ENCODE measurements around the gene AGBL1. TPM values are rescaled to one million over a fixed set of nuclear protein-coding genes. Genes with fewer than 3 reads are reported as not detected.

Gene AGBL1
- total RNA-seq, 1 donor: not detected

- TF ChIP-seq, protein P1, sequence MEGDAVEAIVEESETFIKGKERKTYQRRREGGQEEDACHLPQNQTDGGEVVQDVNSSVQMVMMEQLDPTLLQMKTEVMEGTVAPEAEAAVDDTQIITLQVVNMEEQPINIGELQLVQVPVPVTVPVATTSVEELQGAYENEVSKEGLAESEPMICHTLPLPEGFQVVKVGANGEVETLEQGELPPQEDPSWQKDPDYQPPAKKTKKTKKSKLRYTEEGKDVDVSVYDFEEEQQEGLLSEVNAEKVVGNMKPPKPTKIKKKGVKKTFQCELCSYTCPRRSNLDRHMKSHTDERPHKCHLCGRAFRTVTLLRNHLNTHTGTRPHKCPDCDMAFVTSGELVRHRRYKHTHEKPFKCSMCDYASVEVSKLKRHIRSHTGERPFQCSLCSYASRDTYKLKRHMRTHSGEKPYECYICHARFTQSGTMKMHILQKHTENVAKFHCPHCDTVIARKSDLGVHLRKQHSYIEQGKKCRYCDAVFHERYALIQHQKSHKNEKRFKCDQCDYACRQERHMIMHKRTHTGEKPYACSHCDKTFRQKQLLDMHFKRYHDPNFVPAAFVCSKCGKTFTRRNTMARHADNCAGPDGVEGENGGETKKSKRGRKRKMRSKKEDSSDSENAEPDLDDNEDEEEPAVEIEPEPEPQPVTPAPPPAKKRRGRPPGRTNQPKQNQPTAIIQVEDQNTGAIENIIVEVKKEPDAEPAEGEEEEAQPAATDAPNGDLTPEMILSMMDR (IDR thresholded peaks at IDR 0.05; ENCODE audit: insufficient read depth, low read length): no peak
- no peak overlapping the region for H3K4me3 ChIP-seq (ENCODE audit: low read depth, low read length)
- no peak for DNase-seq (ENCODE audit: low read depth)
Observed at GRCh38 chr15:86255247-86255646, 175.6 kb downstream of the AGBL1 start.

DNA sequence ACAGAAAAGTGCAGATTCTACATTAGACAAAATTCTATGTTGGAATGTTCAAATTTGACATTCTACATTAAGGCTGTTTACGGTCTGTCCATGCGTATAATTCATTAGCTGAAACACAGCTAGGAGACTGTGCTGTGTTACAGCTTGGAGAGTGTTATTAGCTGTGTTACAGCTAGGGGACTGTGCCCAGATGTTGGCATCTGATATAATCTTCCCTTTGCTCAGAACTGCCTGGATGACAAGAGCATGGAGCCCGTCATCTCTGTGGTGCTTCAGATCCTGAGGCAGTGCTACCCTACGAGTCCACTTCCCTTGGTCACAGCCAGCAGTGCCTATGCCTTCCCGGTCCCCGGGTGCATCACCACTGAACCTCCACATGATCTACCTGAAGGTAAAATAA is 177.0 kb downstream of the AGBL1 start:
- H3K4me3 ChIP-seq (ENCODE audit: low read depth, low read length): no peak overlapping the region
- DNase-seq (ENCODE audit: low read depth): no peak
- TF ChIP-seq, protein P1 (IDR thresholded peaks at IDR 0.05; ENCODE audit: insufficient read depth, low read length): no peak

DNA sequence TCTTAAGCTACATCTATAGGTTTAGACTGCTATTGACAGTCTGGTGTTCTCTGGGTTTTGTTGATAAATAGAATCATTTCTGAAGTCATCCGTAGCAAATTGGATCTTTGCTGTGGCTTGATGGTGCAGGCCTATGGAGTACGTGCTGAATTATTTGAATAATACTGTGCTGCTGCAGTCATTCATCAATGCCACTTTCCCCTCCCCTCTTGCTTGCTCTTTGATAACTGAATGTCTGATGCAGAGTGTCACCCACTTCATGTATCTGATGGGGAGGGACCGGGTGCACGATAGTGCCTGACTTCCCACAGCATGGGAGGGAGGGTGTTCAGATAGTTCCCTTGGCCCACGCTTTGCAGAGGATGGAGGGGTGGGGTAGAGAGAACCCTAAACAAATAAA is 179.9 kb downstream of the AGBL1 start:
- H3K4me3 ChIP-seq (ENCODE audit: low read depth, low read length): no peak overlapping the region
- TF ChIP-seq, protein P1 (IDR thresholded peaks at IDR 0.05; ENCODE audit: insufficient read depth, low read length): no peak
- DNase-seq (ENCODE audit: low read depth): no peak

- no peak for DNase-seq (ENCODE audit: low read depth)
- TF ChIP-seq, protein P1 (IDR thresholded peaks at IDR 0.05; ENCODE audit: insufficient read depth, low read length): no peak
Observed at GRCh38 chr15:86263230-86263629, 183.6 kb downstream of the AGBL1 start.

GRCh38 chr15:86266896-86267484 is 187.3 kb downstream of the AGBL1 start:
- TF ChIP-seq, protein P1 (IDR thresholded peaks at IDR 0.05; ENCODE audit: insufficient read depth, low read length): no peak
- no peak overlapping the region for H3K4me3 ChIP-seq (ENCODE audit: low read depth, low read length)
- DNase-seq (ENCODE audit: low read depth): no peak

More at GRCh38 chr15:86263230-86263629, 183.6 kb downstream of the AGBL1 start:
- no peak overlapping the region for H3K4me3 ChIP-seq (ENCODE audit: low read depth, low read length)

DNA sequence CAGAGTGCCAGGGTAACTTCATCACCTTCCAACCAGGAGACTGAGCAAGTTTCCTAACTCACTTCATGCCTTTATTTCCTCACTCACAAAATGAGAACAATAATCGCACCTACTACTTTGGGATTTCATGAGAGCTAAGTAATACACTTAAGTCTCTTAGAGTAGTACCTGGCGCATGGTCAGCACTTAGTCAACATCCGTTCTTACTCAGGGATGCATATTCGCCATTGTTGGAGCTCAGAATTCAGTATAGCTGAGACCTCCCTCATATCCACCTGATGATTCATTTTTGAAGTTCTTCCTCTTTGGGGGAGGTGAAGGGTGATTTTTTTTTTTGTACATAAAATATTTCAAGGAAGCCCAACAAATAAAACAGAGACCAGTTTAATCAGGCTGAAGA is 188.2 kb downstream of the AGBL1 start:
- TF ChIP-seq, protein P1 (IDR thresholded peaks at IDR 0.05; ENCODE audit: insufficient read depth, low read length): no peak
- DNase-seq (ENCODE audit: low read depth): peak; percentile 1
- H3K4me3 ChIP-seq (ENCODE audit: low read depth, low read length): no peak overlapping the region

DNA sequence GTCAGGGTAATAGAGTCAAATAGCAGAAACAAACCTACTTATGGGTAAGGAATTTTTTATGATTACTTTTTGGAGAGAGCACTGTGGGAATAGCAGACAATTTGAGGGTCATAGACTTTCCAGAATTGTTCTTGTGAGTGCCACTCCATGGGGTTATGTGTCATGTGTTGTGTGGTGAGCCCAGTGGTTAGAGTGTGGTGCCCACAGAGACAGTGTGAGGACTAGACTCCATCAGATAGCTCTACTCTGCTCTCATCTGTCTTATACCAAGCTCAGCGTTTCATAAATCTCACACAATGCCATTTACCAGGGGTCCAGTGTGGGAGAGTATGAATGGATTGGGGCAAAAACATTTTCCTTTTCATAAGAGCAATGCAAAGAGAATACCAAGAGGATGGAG is 188.9 kb downstream of the AGBL1 start:
- TF ChIP-seq, protein P1 (IDR thresholded peaks at IDR 0.05; ENCODE audit: insufficient read depth, low read length): no peak
- no peak for DNase-seq (ENCODE audit: low read depth)
- no peak overlapping the region for H3K4me3 ChIP-seq (ENCODE audit: low read depth, low read length)

Measured in fibroblast of the aortic adventitia (primary cell).